OCI-LY1 (cell line): Measurements from ENCODE around the gene TNFAIP1.

ENCODE experiments used
- EZH2 ChIP-seq: fragments of 200-600 bp; sonication (generic), shearing (Covaris generic); IDR thresholded peaks from 2 replicates; pipeline ENCODE4 v1.8.0; 2017; ENCODE audit warnings: borderline replicate concordance, mixed run types, mild to moderate bottlenecking, antibody characterized with exemption, low read length, moderate library complexity, mixed read lengths
- TF ChIP-seq, protein P1 (sequence below): fragments of 200-600 bp; sonication (generic), shearing (Covaris generic); IDR thresholded peaks from 2 replicates; pipeline ENCODE4 v1.5.1; 2017; ENCODE audit warnings: mild to moderate bottlenecking, antibody characterized with exemption, low read length, moderate library complexity, mixed read lengths

DNA sequence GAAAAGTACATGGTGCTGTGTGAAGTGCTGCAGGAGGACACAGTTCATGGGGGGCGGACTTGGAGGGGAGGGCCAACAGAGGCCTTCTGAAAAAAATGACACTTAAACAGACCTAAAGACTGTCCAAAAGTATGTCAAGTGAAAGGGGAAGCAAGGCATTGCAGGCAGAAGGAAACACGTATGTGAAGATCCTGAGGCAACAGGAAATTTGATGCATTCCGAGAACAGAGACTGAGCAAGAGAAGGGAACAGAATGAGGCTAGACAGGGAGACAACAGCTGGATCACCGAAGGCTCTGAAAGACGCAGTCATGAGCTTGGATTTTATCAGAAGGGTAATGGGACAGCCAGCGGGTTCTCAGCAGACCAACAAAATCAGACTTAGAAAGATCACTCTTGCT, 1.4 kb upstream of the TNFAIP1 start:
- TF ChIP-seq, protein P1, sequence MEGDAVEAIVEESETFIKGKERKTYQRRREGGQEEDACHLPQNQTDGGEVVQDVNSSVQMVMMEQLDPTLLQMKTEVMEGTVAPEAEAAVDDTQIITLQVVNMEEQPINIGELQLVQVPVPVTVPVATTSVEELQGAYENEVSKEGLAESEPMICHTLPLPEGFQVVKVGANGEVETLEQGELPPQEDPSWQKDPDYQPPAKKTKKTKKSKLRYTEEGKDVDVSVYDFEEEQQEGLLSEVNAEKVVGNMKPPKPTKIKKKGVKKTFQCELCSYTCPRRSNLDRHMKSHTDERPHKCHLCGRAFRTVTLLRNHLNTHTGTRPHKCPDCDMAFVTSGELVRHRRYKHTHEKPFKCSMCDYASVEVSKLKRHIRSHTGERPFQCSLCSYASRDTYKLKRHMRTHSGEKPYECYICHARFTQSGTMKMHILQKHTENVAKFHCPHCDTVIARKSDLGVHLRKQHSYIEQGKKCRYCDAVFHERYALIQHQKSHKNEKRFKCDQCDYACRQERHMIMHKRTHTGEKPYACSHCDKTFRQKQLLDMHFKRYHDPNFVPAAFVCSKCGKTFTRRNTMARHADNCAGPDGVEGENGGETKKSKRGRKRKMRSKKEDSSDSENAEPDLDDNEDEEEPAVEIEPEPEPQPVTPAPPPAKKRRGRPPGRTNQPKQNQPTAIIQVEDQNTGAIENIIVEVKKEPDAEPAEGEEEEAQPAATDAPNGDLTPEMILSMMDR, result no peak
- no peak for TF ChIP-seq EZH2
